ENCODE data around the gene CDC6.

Gene CDC6

DNA sequence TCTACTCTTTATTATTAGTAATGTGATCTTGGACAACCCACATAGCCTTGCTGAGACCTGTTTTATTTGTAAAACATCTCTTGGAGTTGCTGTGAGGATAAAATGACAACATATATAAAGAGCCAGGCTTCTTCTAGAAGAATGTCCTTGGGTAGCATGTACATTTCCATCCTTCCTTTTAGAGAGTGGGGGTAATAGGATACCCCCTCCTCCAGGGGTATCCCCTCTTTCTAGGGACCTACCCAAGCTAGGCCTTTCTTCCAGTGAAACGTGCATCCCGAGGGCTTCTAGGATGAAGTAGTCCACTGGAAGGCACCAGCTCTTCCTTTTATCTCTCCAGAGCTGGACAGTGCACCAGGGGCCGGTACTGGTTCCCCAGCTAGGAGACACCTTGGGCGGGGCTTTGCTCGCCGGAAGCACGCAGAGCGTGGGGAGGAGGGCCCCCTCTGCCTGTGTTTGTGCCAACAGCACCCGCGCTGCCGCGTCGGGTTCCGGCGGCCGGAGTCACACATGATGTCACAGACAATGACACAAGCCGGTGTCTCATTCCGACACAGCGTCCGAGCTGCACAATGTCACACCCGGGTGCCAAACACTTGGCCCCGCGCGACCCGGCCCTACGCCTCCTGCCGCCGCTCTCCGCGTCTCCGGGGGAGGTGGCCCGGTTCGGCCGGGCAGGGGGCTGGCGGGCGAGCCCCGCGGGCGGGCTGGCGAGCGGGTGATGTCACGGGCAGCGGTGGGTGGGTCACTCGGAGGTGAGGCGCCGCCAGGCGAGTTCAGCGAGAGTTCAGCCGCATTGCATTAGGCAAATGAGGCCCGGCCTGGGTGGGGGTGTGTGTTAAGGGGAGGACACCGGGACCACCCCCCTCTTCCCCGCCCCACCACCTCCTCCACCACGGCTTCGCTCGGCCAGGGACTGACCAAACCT lies 53.5 kb downstream of the CDC6 start:
- peak in 11 of 14 donors; percentile 38 to 84 (median 43) for DNase-seq

DNA sequence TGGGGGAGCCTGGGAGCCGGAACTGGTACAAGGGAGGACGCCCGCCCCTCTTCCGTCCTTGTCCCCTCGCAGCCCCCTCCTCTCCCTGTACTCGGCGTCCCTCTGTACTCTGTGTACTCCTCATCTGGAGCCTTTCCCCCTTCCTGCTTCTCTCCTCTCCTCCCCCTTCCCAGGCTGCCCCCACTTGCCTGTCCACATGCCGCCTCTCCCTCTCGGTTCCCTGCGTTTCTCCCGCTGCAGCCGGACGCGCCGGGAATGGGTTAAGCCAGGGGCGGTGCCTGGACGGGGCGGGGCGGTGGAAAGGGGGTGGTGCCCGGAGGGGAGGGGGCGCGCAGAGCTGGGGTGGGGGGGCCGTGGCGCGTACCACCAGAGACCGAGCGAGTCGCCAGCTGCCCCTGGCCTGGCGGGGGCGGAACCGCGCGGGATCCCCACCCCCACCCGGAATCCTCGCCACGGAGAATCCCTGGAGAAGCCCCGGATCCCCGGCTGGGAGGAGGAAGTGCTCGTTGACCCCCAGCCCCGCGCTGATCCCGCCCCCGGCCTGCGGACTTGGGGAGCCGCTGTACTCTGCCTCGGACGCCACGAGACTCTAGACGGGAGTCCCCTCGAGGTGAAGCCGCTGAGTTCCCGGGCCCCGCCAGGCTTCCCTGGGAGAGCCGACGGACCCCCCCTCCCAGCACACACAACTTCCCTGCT lies 54.3 kb downstream of the CDC6 start:
- DNase-seq, result peak in 9 of 14 donors; percentile 15 to 69 (median 43)

- DNase-seq, result no peak
These were observed 55.0 kb downstream of the CDC6 start for GRCh38 chr17:40342504-40343218.

DNA sequence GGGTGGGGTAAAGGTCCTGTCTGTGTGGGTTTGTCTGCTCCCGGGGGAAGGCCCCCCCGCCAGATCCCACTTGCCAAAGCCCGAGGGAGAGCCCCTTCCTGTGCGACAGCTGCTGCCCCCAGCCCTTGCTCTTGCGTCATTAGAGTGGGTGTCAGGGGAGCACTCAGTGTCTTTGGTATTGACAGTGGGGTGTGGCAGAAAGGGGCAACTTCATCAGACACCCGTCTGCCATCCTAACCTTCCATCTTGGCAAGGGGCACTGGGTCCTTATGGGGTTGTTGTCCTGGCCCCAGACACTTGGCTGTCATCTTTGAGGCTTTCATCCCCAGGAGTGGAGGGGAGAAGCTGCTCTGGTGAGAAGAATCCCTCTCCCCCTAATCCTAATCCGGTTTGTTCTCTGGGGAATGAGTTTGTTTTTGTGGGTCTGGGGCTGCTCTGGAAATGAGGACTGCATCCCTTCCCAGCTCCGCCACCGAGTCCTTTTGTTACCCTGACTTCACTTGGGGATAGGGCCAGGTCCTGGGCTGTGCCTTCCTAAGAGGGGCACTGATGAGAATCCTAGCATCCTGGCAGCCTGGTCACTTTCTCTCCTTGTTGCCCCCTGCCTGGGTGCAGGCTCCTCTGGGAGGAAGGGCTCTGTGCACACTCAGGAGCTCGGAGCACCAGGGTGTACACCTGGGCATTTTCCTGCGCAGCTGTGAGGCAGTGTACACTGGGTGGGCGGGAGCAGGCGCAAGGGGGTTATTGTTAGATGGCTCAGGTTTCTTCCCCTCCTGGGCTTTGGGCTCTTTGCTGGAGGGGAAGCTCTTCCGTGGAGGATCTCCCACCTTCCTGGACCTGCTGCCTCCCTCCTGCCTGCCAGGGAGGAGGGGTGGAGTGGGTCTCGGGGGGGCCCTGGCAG lies 55.8 kb downstream of the CDC6 start:
- DNase-seq, result no peak

DNA sequence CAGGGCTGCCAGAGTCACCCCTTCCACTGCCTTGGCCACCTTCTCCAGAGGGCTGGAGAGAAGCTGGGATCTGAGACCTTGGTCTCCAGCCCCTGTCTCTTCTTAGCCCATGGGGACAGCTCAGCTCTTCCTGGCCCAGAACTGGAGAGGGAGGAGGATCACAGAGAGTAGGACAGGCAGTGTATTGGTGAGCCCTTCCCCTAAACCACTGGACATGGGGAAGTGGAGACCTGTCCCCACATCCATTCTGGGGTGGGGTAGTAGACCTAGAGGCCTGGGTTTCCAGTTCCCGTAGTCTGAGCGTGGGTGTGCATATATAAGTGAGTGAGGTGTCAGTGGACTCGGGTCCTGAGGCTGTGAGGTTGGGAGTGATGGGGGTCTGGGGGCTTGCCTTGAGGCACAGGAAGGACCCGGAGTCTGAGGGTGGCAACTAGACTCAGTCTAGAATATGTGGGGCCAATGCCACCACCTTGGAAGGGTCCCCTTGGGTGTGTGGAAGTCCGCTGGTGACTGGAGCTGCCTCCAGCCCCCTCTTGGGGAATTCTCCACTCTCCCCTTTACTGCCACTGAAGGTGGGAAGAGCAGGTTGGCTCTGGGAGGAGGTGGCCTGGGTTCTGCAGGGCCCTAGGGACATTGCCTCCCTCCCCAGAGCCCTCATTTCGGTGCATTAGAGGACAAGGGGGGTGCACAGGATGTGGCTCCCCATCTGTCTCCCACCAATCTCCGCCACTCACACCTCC lies 56.9 kb downstream of the CDC6 start:
- DNase-seq, result no peak

DNA sequence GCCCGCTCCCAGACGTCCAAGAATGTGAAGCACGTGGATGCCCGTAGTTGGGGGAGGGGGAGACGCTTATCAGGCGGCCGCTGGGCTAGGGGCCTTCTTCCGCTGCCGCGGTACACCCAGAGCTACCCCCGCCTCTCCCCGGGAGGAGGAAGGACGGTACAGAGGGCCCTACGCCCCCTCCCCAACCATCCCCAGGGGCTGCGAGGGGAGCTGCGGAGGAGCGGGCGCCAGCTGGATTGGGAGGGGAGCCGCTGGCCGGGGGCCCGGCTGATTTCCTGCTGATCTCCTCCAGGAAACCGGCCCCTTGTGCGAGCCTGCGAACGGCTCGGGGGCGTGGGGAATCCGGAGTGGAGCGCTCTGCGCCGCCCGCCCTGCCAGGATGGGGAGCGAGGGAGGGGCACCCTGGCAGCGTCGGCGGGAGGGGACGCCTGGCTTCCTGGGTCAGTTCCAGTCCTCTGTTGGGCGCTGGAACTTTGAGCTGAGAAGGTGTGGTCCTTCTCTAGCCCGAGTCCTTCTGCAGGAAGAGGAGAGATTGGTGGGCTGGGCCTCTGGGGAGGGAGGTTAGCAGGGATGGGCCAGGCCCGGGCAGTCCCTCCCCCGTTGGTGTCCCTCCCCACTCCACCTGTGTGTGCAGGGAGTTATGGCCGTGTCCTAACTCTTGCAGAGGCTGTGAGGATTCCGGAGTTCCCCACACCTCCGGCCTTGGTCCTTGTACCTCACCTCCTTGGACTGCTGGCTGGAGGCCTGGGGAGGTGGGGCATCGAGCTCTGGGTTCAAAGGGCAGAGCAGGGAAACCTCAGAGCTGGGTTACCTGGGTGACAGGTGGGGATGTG lies 57.7 kb downstream of the CDC6 start:
- peak in 4 of 14 donors; percentile 15 to 36 (median 26) for DNase-seq

DNA sequence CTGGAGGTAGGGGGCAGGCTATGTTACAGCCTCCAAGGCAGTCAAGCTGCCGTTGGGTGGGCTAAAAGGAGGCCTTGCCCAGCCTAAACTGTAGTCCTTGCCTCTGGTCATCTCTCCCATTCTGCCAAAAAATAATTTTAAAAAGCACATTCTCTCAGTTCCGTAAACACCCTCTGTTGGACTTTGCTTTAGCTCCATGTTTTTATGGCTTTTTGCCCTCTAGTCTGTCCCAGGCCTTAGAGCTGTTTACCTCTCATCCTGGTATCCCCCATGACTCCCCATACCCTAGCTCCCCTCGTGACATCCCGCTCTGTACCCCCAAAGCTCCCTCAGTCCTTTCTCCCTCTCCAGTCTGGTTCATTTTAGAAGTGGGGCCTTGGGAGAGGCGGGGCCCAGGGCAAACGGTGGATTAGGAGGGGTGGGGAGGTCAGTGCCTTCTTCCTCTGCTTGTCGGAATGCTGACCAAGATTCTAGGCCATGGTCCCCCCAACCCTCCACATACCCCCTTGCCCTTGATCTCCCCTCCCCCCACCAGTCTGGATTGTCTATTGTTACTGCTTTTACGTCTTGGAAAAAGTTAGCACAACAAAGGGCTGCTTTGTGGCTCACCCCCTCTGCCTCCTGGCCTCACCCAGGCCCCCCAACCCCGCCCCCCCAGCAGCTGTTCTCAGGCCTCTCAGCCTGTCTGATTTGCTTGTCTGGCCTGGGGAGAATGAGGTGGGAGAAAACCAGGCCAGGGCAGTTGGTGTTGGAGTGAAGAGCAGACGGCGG lies 58.5 kb downstream of the CDC6 start:
- peak in 1 of 14 donors; percentile 52 for DNase-seq

- peak in 2 of 14 donors; percentile 26 to 52 for DNase-seq
These were observed 59.1 kb downstream of the CDC6 start for GRCh38 chr17:40346765-40347158.

- peak in 6 of 14 donors; percentile 38 to 65 (median 62) for DNase-seq
These were observed 59.8 kb downstream of the CDC6 start for GRCh38 chr17:40347319-40348135.

GRCh38 chr17:40348136-40348504 lies 60.4 kb downstream of the CDC6 start:
- no peak for DNase-seq

GRCh38 chr17:40348562-40349476 lies 61.1 kb downstream of the CDC6 start:
- DNase-seq, result peak in 10 of 14 donors; percentile 23 to 79 (median 56)

DNA sequence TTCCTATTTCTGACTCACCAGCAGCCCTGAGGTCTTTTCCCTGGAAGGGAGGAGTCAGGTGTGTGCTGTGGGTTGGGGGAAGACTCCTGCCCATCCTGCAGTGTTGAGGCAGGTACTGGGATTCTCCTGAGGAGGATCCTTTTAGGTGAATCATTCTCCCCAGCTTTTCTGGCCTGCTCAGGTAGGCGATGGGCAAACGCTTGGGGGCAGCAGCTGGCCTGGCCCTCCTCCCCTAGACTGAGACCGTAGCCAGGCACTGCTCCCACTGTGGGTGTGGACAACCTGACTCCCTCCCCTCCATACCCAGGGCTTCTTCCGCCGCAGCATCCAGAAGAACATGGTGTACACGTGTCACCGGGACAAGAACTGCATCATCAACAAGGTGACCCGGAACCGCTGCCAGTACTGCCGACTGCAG lies 61.8 kb downstream of the CDC6 start:
- no peak for DNase-seq

- no peak for DNase-seq
These were observed 62.4 kb downstream of the CDC6 start for GRCh38 chr17:40349895-40350688.

- no peak for DNase-seq
These were observed 63.1 kb downstream of the CDC6 start for GRCh38 chr17:40350689-40351358.

DNA sequence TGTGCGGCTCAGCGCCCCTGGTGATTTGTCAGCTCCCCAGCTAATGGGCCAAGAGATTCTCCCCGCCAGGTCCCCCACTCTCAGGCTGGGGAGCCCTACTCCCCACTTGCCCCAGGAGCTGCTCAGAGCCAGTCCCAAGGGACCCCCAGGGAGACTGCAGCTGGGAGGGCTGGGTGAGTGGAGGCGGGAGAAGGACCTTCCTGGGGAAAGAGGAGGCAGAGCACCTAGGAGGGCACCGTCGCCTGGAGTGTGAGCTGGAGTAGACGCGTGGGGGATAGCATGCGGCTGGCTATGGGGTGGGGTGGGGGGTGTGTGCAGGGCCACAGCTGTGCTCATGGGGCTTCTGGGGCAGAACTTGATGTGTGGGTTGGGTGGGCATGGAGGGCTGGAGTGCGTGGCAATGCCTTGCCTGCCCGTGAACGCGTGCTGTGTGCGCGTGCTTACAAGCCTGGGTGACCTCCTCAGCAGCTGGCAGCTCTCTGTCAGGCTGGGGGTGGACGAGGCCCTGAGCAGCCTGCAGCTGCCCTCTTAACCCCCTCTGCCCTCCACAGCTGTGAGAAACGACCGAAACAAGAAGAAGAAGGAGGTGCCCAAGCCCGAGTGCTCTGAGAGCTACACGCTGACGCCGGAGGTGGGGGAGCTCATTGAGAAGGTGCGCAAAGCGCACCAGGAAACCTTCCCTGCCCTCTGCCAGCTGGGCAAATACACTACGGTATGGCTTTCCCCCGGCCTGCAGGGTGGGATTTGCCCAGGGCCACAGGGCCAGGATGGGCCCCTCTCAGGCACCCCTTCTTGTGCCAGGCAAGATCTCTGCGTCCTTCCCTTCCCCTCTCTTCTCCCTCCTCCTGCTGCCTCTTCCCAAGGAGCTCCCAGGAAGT lies 63.9 kb downstream of the CDC6 start:
- no peak for DNase-seq

Data from C1 segment of cervical spinal cord (tissue), 14 donors.